HEK293T (cell line): ENCODE measurements around the gene ZNF655.

ENCODE experiments used
- CTCF ChIA-PET: fragments of 350-600 bp; formaldehyde crosslinking; extraction: SDS; loops from one replicate; lab custom pipeline; 2021; ENCODE audit warnings: antibody characterized with exemption, inconsistent platforms; lab: Yijun Ruan, JAX
- POLR2A ChIA-PET: fragments of 350-600 bp; formaldehyde crosslinking; extraction: SDS; loops from one replicate; lab custom pipeline; 2020; ENCODE audit warnings: antibody characterized with exemption, inconsistent platforms; lab: Yijun Ruan, JAX
- DNase-seq: peaks from one replicate; pipeline ENCODE4 v3.0.0; 2012; ENCODE audit warnings: mixed read lengths; ENCODE audit errors: extremely low spot score
- ARNT ChIP-seq: fragments of 450-650 bp; IDR thresholded peaks from 2 replicates; pipeline ENCODE4 v1.6.1; 2017; ENCODE audit warnings: mild to moderate bottlenecking
- BHLHE40 ChIP-seq: fragments of 450-650 bp; IDR thresholded peaks from 2 replicates; pipeline ENCODE4 v1.6.1; 2016; ENCODE audit warnings: mild to moderate bottlenecking, moderate library complexity, borderline replicate concordance
- CTBP1 ChIP-seq: fragments of 450-650 bp; IDR thresholded peaks from 2 replicates; pipeline ENCODE4 v1.6.1; 2016; ENCODE audit warnings: borderline replicate concordance
- ELF4 ChIP-seq: fragments of 450-650 bp; IDR thresholded peaks from 2 replicates; pipeline ENCODE4 v1.6.1; 2017; ENCODE audit warnings: antibody characterized with exemption
- FOXA1 ChIP-seq: fragments of 450-650 bp; IDR thresholded peaks from 2 replicates; pipeline ENCODE4 v1.6.1; 2016; ENCODE audit warnings: mild to moderate bottlenecking
- FOXK2 ChIP-seq: fragments of 450-650 bp; IDR thresholded peaks from 2 replicates; pipeline ENCODE4 v1.6.1; 2016; ENCODE audit warnings: mild to moderate bottlenecking
- FOXM1 ChIP-seq: fragments of 450-650 bp; IDR thresholded peaks from 2 replicates; pipeline ENCODE4 v1.6.1; 2017; ENCODE audit warnings: mild to moderate bottlenecking, borderline replicate concordance
- HDGF ChIP-seq: fragments of 450-650 bp; IDR thresholded peaks from 2 replicates; pipeline ENCODE4 v1.6.1; 2017; ENCODE audit warnings: antibody characterized with exemption, borderline replicate concordance
- L3MBTL2 ChIP-seq: fragments of 450-650 bp; conservative IDR thresholded peaks from 2 replicates; pipeline ENCODE4 v1.6.1; 2016; ENCODE audit warnings: mild to moderate bottlenecking
- LEF1 ChIP-seq: fragments of 450-650 bp; IDR thresholded peaks from 2 replicates; pipeline ENCODE4 v1.6.1; 2017; ENCODE audit warnings: mild to moderate bottlenecking, borderline replicate concordance
- NFRKB ChIP-seq: fragments of 450-650 bp; IDR thresholded peaks from 2 replicates; pipeline ENCODE4 v1.6.1; 2016; ENCODE audit warnings: mild to moderate bottlenecking, moderate library complexity
- PKNOX1 ChIP-seq: fragments of 450-650 bp; IDR thresholded peaks from 2 replicates; pipeline ENCODE4 v1.6.1; 2016
- SP1 ChIP-seq: fragments of 450-650 bp; IDR thresholded peaks from 2 replicates; pipeline ENCODE4 v1.6.1; 2017
- SUZ12 ChIP-seq: fragments of 450-650 bp; IDR thresholded peaks from 2 replicates; pipeline ENCODE4 v1.6.1; 2016; ENCODE audit warnings: mild to moderate bottlenecking
- TARDBP ChIP-seq: fragments of 450-650 bp; IDR thresholded peaks from 2 replicates; pipeline ENCODE4 v1.6.1; 2016
- ZNF384 ChIP-seq: fragments of 450-650 bp; IDR thresholded peaks from 2 replicates; pipeline ENCODE4 v1.6.1; 2016

ZNF655 gene

DNA sequence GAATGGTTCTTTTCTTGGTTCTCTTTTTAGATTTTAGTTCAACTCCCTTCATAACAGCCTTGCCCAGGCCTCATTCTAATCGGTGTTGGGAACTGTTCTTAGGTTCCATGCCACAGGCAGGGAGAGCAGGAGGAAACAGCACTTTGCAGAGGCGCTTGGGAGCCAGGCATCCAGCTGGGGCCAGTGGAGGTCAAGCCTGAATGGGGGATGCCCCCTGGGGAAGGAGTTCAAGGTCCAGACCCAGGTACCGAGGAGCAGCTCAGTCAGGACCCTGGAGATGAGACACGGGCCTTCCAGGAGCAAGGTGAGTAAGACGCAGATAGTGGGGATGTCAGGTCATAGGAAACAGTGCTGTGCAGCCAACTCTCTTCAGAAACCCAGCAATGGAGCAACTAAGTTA lies 62.8 kb downstream of the ZNF655 start:
- ChIA-PET POLR2A (no interaction called here), CTCF (interaction anchor here (0.6 kb wide), 1 partner anchor 96 kb away, joined by 3 read pairs; no protein-coding TSS in a partner anchor)
- no peak for DNase-seq
- no peak for TF ChIP-seq NFRKB
- no peak for TF ChIP-seq L3MBTL2
- no peak for TF ChIP-seq ELF4
- no peak for TF ChIP-seq BHLHE40
- TF ChIP-seq CTBP1 = no peak
- no peak for TF ChIP-seq TARDBP
- TF ChIP-seq SP1 = no peak

GRCh38 chr7:99622596-99622995 lies 64.2 kb downstream of the ZNF655 start:
- TF ChIP-seq CTBP1 (no peak), TARDBP (no peak), LEF1 (no peak), L3MBTL2 (no peak)
- ChIA-PET CTCF (no interaction called here), POLR2A (no interaction called here)
- no peak for DNase-seq

GRCh38 chr7:99623091-99623693 lies 64.8 kb downstream of the ZNF655 start:
- TF ChIP-seq BHLHE40 (no peak), FOXK2 (no peak), SUZ12 (no peak), ELF4 (no peak), FOXM1 (no peak), ZNF384 (no peak), PKNOX1 (no peak), HDGF (no peak), NFRKB (no peak), ARNT (no peak), LEF1 (no peak), CTBP1 (no peak), FOXA1 (no peak), L3MBTL2 (no peak)
- DNase-seq = no peak
- POLR2A ChIA-PET = no interaction called here
- CTCF ChIA-PET = no interaction called here

DNA sequence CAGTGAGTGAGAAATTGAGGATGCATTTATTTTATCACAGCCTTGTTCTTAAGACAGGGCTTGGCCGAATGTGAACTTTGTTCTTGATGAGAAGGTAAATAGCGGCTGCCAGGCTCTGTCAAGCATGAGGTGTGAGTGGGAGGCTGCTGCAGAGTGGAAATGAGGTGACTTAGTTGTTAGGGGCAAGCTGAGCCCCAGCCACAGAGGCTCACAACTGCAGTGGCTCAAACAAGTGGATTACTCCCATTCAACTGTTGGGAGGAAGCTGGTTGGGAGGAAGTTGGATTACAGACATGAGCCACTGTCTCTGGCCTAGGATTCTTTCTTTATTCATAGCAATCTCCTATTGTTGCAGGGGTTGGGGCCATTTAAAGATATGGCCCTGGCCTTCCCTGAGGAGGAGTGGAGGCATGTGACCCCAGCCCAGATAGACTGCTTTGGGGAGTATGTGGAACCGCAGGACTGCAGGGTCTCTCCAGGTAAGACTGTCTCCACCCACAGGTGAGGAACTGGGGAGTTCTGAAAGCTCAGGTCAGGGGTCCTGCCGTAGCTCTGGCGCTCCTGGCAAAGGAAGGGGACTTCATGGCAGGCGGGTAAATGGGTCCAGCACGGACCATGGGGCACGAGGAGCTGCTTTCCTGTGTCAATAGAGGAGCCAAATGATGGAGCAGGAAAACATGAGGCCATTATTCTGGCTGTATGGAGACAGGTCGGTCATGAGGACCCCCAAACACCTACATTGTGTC lies 65.4 kb downstream of the ZNF655 start:
- DNase-seq = no peak
- TF ChIP-seq BHLHE40 = no peak
- no peak for TF ChIP-seq CTBP1
- TF ChIP-seq PKNOX1 = no peak
- TF ChIP-seq HDGF = no peak
- ChIA-PET CTCF (no interaction called here), POLR2A (no interaction called here)

DNA sequence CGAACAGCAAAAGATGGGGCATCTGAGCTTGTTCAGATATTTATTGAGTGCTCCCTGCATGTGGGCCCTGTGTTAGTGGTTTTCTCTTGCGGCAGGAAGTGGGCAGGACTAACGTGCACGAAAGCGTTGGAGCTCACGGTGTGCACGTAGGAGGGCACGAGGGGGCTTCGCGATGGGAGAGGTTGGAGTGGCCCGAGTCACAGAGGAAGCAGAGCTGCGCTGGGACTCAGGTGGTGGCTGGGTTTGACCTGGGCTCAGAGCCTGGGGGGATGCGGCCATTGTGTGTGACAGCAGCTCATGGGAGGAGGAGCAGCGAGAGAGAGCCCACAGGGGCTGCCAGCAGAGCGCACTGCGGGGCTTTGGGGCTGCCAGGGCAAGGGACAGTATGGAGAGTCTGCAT lies 66.0 kb downstream of the ZNF655 start:
- TF ChIP-seq FOXM1 (no peak), HDGF (no peak), ELF4 (no peak), SP1 (no peak), ARNT (no peak), PKNOX1 (no peak), L3MBTL2 (no peak), FOXK2 (no peak), FOXA1 (no peak), ZNF384 (no peak), SUZ12 (no peak), TARDBP (no peak)
- CTCF ChIA-PET = no interaction called here
- POLR2A ChIA-PET = no interaction called here
- no peak for DNase-seq

DNA sequence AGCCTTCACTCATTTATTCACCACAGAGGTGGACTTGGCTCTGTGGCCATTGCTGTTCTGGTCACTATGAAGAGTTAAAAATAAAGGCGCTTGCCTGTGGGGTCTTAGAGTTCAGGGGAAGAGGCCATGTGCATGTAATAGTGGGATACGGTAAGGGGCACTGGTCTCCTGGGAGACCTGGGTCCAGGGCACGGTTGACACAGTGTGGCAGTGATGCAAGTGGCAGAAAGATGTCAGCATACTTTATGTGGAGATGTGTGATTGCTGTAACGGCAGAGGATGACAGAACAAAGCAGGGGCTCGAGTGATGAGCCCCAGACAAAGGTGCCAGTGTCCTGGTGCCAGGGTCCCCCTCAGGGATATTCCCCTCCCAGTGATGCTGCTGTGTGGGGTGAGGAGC lies 66.9 kb downstream of the ZNF655 start:
- ChIA-PET CTCF (no interaction called here), POLR2A (no interaction called here)
- no peak for DNase-seq
- TF ChIP-seq TARDBP = no peak

DNA sequence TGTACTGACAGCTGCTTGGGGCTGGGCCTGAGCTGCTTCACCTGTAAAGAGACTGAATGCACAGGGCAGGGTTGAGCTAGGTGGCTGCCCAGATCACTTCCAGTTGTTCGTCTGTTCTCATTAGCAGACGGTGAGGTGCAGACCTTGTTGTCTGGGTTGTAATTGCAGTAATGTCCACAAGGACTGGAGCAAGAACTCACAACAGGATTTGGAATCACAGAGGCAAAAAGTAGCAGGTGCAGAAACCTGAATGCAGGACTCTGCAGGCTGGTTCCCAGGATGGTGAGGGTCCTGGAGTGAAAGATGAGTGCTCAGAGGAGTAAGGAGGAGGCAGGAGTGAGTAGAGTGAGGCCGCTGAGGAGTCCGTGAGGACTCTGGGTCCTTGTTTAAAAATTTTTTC lies 67.5 kb downstream of the ZNF655 start:
- ChIA-PET POLR2A (interaction anchor here (0.6 kb wide), 1 partner anchor 112 kb away, joined by 3 read pairs; no protein-coding TSS in a partner anchor), CTCF (no interaction called here)
- no peak for DNase-seq
- TF ChIP-seq NFRKB (no peak), ELF4 (no peak), FOXK2 (no peak), L3MBTL2 (no peak), HDGF (no peak), FOXM1 (no peak), SUZ12 (no peak), ARNT (no peak), FOXA1 (no peak), BHLHE40 (no peak), LEF1 (no peak), CTBP1 (no peak)
